Left ventricle myocardium superior (tissue), 1 donor: ENCODE data around the gene COQ7. TPM values are rescaled to one million over a fixed set of nuclear protein-coding genes. Genes with fewer than 3 reads are reported as not detected.

ENCODE experiments used
- total RNA-seq: library from RNA; stranded (reverse); fragmentation: NEBNext Ultra II Directional; extraction: Animal tissue kit (Norgen Biotek cat#: 25700); gene quantifications from one replicate; pipeline ENCODE4 v1.2.1, GENCODE V29; 2021
- donor health status: DM: no; HTN: yes; CAD: no; lungs with severe emphysema.

COQ7 gene
- total RNA-seq, 1 donor from 2014 or later, result 40.1 TPM

Other genes with a start within 250 kb of the COQ7 start
- gene SMG1, start 141.2 kb upstream of the COQ7 start, total RNA-seq, result 42.5 TPM
- gene TMC7, start 83.7 kb upstream of the COQ7 start, total RNA-seq, result 1.1 TPM
- 12.3 TPM for gene ITPRIPL2, start 46.4 kb downstream of the COQ7 start, total RNA-seq
- 0.64 TPM for gene SYT17, start 100.6 kb downstream of the COQ7 start, total RNA-seq
- gene CLEC19A, start 218.1 kb downstream of the COQ7 start, total RNA-seq, result not detected